Activated CD4-positive, CD25-positive, alpha-beta regulatory T cell treated with anti-CD3 and anti-CD28 coated beads, Interleukin-2, amount 50 U/mL, for 24 hours (primary cell): ENCODE data around the gene SPATA9.
"Not testable (repeated sequence)": the region's sequence is repeated elsewhere in the genome, so short reads cannot be mapped to it uniquely, and the experiment has no call there.

Experiments used
- ATAC-seq, 2 donors: fragments of 150-1000 bp; cut with Tn5 transposase; one replicate each; pipeline ENCODE4 v1.10.0; 2021; ENCODE audit warnings: mild to moderate bottlenecking in 1 of 2, moderate library complexity in 1 of 2

Gene SPATA9

DNA sequence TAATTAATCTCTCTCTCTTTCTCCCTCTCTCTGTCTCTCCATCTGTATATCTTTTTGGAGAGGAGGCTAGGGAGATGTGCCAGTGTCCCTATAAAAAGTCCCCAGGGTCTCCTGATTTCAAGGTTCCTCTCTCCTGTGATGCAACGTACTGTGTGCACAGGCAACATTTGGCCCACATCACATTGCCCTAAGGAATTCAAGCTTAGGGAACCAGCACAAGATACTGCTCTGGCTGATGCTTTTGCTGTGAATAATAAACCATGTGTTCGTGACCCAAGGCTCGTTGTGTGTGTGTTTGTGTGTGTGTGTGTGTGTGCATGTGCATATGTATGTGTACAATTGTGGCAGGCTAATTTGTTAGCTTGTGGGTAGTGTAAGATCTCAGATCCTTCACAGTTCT lies 9.7 kb downstream of the SPATA9 start:
- no peak for ATAC-seq

DNA sequence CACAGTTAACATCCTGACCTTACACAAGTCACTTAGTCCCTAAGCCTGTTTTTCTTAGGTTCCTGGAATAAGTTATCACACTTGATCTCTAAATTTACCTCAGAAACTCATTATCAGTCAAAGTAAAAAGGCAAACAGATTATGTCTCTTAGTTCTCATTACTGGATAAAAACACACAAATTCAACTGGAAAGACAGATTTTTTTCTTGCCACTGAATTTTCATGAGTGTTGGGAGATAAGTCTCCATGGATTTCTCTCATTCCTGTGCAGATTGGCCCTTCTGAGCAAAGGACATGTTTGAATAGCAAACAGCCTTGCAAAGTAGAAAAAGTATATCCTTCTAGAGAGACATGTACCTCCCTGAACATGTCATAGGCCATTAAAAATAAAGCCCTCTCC lies 10.2 kb downstream of the SPATA9 start:
- ATAC-seq: no peak

DNA sequence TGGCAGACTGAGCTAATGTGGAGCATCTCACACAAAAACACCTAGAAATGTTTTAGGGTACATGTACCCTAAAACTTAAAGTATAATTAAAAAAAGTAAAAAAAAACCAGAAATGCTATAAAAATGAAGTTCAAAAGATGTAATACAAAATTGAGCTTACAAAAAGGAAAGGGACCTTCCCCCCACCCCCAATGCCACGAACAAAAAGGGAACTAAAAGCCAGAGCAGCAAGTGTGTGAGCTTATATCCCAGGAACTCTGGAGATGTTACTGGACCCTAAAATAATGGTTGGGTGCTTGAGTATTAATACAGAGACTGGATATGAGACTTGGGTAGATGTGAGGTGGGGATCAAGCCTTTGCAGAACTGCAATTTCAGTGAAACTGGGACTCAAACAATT lies 11.0 kb downstream of the SPATA9 start:
- no peak for ATAC-seq

DNA sequence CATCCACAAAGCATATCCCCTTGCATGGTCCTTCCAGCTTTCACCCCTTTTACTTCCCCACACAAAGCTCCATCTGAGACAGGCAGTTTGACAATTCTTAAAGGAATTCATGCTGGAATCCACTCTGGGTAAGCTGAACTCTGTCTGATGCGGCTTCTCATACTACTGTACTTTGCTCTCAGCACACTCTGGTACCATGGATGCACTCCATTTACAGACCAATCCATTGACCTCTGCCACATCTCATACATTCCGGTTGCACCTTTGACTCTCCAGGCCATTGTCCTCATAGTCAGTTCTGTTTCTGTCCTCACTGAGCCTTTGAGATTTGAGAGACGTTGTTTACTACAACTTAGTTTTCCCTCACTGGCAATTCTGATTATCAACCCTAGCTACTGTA lies 12.2 kb downstream of the SPATA9 start:
- no peak for ATAC-seq

GRCh38 chr5:95669985-95670384 lies 12.8 kb downstream of the SPATA9 start:
- ATAC-seq: no peak

DNA sequence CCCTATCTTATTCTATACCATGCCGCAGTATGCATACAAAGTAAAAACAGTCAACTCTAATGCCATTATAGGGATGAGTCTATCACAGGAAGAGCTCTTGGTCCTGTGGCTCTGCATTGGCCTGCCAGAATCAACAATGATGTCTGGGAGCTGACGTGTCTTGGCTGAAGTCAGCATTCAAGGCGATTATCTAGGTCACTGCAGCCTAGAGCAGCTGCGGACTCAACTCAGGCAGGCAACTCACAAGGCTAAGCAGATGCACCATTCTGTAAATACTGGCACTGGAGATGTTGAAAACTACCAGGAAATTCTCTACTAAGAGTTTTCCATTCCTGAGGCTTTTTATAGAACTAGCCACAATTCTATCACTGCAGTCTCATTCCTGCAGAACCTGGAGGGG lies 13.3 kb downstream of the SPATA9 start:
- no peak for ATAC-seq

GRCh38 chr5:95668728-95669127 lies 14.1 kb downstream of the SPATA9 start:
- no peak for ATAC-seq

- no peak for ATAC-seq
Measured at GRCh38 chr5:95668216-95668615, 14.6 kb downstream of the SPATA9 start.

DNA sequence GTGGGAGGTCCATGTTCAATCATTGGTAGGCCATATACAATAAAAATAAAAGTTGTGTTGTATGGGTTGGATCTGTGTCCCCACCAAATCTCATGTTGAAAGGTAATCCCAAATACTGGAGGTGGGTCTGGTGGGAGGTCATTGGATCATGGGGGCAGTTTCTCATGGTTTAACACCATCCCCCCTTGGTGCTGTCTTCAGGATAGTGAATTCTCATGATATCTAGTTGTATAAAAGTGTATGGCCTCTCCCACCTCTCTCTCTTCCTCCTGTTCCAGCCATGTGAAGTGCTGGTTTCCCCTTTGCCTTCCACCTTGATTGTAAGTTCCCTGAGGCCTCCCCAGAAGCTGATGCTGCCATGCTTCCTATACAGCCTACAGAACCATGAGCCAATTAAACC lies 15.1 kb downstream of the SPATA9 start:
- ATAC-seq: no peak

DNA sequence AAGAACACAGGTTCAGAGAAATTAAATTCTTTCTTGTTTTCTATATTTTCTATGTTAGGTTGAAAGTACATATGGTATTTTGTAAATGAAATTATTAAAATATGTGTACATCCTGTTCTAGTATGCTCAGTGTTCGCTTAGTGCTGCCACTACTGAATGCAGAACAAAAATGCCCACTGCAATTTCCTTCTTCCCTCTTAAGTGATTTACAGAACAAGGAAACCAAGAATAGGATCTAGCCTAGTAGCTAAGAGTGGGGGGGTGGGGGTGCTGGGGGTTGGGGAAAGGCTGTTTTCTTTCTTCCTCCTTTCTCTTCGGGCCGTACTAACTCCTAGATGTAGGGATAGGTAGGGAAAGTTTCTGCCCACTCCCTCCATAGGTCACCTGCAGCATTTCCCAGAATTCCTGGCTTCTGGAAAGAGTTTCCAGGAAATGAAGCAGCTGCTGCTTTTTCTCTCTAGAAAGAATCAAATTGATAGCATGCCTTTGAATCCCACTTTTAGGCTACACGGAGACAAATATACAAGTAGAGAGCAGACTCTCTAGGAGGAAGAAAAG lies 15.7 kb downstream of the SPATA9 start:
- no peak for ATAC-seq

DNA sequence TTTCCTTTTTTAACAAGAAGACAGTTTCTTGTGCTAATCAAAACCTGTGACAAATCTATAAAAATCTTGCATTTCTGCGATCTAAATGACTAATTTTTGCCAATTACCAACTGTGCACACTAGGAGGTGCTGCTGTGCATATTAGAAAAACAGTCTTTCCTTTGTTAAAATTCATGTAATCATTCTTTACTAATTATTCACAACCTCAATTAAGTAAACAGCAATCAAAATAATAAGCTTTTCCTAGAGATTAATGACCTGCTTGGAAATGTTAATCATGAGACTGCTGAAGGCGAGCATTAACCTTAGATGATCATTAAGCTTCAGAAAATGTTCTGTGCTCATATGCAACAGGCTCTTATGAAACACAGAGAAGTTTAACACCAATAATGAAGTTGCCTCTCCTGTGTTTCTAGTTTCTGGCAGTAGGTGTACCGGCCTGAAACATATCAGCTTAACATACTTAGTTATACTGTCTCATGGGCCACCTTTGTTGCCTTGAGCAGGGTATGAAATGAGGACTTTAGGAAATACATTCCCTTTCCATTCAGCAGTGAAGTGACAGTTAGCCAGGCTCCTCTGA lies 18.5 kb downstream of the SPATA9 start:
- no peak for ATAC-seq

DNA sequence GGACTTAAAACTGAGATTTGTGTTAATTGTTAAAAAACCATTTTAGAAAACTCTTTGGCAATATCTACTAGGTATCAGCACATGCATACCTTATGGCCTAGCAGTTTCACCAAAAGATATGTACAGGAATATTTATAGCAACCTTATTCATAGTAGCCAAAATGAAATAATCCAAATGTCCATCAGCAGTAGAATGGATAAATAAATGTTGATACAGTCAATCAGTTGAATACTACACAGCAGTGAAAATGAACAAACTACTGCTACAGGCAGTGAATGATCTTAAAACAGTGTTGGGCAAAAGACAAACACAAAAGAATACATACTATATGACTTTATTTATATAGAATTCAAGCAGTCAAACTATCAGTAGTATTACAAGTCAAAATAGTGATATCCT lies 19.8 kb downstream of the SPATA9 start:
- ATAC-seq: no peak

- no peak for ATAC-seq
Measured at GRCh38 chr5:95660060-95660459, 22.7 kb downstream of the SPATA9 start.

DNA sequence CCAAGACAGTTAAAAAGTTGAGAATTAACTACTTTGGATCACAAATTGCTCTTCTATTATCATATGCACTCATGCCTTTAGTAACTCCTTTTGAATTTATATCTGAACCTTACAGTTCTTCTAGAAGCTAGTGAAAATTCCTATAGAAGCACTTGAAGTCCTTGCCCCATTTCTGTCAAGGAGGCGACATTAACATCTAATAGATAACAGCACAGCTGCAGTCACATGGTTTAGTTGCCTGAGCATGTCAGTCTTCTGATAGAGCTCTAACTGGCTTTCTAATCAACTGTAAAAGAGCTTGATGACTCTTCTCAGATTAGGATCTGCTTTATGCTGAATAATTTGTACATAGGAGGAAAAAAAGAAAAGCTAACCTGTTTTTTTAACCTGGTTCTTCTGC lies 27.2 kb downstream of the SPATA9 start:
- no peak for ATAC-seq

- no peak for ATAC-seq
Measured at GRCh38 chr5:95654196-95654595, 28.6 kb downstream of the SPATA9 start.

GRCh38 chr5:95652849-95653248 lies 29.9 kb downstream of the SPATA9 start:
- ATAC-seq: no peak

DNA sequence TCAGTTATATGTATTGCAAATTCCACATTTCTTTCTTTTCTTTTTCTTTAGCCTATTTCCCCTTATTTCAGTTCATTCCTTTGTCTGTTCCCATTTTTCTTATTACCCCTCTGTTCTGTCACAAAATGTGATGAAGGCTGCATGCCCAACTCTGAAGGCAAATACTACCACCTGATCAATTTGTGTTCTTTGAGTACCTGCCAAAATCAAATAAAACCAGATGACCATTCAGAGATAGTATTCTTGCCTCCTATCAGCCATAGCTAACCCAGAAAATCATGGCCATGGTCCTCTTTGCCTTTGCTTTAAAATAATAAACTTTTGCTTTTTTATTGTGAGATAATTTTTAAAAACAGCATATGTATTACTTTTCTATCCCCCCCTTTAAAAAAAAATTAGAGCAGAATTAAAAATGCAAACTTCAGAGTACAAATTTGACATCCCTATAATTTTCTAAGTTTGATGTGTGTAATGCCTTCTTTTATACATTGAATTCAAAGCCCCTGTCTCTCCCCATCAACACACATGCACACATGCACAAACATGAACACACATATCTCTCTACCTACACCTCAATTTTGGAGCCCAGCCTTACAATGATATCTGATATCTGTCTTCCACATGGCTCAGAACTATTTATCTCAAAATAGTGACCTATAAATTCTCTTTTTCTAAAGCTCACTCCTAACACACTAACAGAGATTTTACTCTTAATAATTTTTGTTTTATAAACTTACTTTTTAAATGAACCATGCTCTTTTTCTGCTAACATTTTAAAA lies 32.8 kb downstream of the SPATA9 start:
- ATAC-seq: no peak

DNA sequence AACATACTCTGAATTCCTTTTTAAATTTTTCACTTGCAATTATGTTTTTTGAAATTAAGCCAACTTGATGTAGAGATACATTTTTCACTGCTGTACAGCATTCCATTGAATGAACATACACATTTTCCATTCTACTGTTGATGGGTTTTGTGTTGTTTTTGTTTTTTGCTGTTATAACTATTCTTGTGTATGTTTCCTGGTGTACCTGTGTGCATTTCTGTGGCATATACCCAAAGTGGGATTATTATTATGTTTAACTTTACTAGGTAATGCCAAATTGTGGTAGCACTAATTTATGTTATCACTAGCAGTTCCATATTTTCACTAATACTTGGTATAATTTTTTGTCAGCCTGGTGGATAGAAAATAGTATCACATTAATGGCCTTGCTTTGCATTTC lies 33.5 kb downstream of the SPATA9 start:
- ATAC-seq: no peak

DNA sequence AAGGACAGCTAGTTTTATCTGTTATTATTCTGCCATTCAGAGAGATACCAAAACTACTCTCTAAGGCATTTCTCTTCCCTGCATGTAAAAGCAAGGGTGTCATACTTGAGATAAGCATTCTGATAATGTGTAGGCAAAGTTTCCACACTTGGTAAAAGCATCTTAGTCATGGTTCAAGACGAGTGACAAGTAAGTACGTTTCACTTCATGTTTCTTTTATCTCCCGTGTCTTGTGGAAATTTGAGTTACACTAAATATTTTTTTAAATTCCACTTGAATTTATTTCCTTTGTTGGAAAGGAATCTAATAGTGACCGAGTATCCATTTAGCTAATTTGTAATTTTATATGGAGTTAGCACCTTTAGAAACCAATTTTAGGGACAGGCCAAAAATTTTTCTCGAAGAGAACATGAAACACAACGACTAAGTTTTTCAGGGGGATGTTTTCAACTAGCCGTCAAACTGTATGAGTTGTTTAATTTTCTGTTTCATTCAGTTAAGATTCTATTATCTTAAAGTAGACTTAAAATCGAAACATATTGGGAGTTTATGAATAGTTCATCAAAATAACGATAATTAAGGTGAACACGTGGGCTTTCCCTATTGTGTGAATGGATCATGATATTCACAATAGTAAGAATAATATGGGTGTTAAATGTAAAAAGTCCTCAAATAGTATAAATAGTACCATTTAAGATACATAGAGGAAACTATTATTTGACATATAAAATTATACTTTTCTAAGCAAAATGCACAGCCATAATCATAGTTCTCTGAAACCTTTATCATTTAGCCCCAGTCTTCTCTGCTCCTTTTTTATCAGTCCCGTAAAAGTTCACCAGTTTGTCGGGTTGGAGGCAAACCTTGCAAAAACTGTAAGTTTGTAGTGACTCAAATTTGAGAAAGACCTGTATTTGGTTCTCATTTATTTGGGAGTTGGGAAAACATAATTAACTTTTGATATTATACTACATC lies 34.6 kb downstream of the SPATA9 start:
- peak; percentile 61 to 62 for ATAC-seq

GRCh38 chr5:95646569-95647431 lies 36.0 kb downstream of the SPATA9 start, which contains the start of gene RFESD:
Gene RFESD (plus strand): TSS chr5:95646777. CDS start chr5:95652272, 5,495 bp downstream.
- peak; percentile 91 to 92 for ATAC-seq

GRCh38 chr5:95646226-95646568 lies 36.6 kb downstream of the SPATA9 start:
- ATAC-seq: not testable (repeated sequence)
